Transverse colon (tissue), 3 donors: ENCODE results near the gene FANCC.

Source experiments
- POLR2A ChIP-seq: fragments of 450-650 bp; IDR thresholded peaks from one replicate; pipeline ENCODE4 v1.6.1; 2016; ENCODE audit warnings: antibody characterized with exemption, mild to moderate bottlenecking, moderate library complexity
- TF ChIP-seq, protein P1 (sequence below), 5 experiments: fragments of 200-600 bp in 3 of 5; fragments of 450-650 bp in 2 of 5; sonication (generic) in 3 of 5; IDR thresholded peaks; 1 replicate in 2 of 5; 2 replicates in 3 of 5; pipeline ENCODE4 v1.5.1; 2016 to 2017; ENCODE audit warnings: antibody characterized with exemption in 5 of 5, inconsistent platforms in 3 of 5, mild to moderate bottlenecking in 2 of 5, moderate library complexity in 1 of 5

DNA sequence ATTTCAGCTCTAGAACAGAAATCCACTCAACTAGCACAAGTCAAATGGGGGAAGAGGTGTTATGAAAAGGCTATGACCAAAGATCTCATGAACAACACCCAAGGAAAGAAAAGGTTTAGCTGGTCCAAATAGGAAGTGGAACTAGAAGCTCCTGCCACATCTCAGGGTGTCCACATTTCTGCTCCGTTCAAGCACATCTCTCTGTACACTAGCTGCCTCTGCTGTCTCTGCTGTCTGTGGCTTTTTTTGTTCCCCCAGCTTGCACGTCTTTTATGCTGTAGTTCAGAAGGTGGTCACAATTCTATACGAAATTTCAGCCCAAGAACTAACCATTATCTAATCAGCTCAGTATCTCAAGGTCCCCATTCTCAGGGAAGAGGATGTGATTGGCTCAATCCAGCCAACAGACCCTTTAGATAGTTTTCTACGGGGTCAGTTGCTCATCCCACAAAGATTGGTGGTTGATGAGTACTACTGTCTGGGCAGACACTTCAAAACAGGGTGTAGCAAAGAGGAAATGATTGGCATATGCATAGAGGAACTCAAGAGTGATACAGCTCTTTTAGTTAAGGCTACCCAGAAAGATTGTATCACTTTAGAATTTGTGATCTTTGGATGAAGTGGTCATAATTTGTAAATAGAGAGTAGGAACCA lies 44.0 kb downstream of the FANCC start:
- TF ChIP-seq, protein P1, sequence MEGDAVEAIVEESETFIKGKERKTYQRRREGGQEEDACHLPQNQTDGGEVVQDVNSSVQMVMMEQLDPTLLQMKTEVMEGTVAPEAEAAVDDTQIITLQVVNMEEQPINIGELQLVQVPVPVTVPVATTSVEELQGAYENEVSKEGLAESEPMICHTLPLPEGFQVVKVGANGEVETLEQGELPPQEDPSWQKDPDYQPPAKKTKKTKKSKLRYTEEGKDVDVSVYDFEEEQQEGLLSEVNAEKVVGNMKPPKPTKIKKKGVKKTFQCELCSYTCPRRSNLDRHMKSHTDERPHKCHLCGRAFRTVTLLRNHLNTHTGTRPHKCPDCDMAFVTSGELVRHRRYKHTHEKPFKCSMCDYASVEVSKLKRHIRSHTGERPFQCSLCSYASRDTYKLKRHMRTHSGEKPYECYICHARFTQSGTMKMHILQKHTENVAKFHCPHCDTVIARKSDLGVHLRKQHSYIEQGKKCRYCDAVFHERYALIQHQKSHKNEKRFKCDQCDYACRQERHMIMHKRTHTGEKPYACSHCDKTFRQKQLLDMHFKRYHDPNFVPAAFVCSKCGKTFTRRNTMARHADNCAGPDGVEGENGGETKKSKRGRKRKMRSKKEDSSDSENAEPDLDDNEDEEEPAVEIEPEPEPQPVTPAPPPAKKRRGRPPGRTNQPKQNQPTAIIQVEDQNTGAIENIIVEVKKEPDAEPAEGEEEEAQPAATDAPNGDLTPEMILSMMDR (IDR thresholded peaks at IDR 0.05): no peak
- no peak for TF ChIP-seq POLR2A
